SIG-M5 (cell line): Measurements from ENCODE around the gene ZNF326.
"Not testable (repeated sequence)": the region's sequence is repeated elsewhere in the genome, so short reads cannot be mapped to it uniquely, and the experiment has no call there.

ENCODE experiments used
- DNase-seq: peaks from one replicate; lab custom pipeline; 2025; lab: John Stamatoyannopoulos, UW

ZNF326 gene

GRCh38 chr1:89996450-89997110 is 1.7 kb downstream of the ZNF326 start:
- no peak for DNase-seq

- not testable (repeated sequence) for DNase-seq
These were observed 2.2 kb downstream of the ZNF326 start for GRCh38 chr1:89997152-89997551.

- no peak for DNase-seq
These were observed 3.4 kb downstream of the ZNF326 start for GRCh38 chr1:89998306-89998705.

GRCh38 chr1:89999208-89999607 is 4.3 kb downstream of the ZNF326 start:
- no peak for DNase-seq

- no peak for DNase-seq
These were observed 4.7 kb downstream of the ZNF326 start for GRCh38 chr1:89999628-90000027.

GRCh38 chr1:90000934-90001676 is 6.2 kb downstream of the ZNF326 start:
- no peak for DNase-seq

- no peak for DNase-seq
These were observed 13.1 kb downstream of the ZNF326 start for GRCh38 chr1:90007979-90008404.

- DNase-seq = no peak
These were observed 17.4 kb downstream of the ZNF326 start for GRCh38 chr1:90012300-90012699.

- DNase-seq = no peak
These were observed 28.8 kb downstream of the ZNF326 start for GRCh38 chr1:90023691-90024090.

GRCh38 chr1:90027281-90027680 is 32.4 kb downstream of the ZNF326 start:
- no peak for DNase-seq

GRCh38 chr1:90039652-90040051 is 44.7 kb downstream of the ZNF326 start:
- no peak for DNase-seq

GRCh38 chr1:90043586-90043985 is 48.7 kb downstream of the ZNF326 start:
- no peak for DNase-seq

- no peak for DNase-seq
These were observed 49.4 kb downstream of the ZNF326 start for GRCh38 chr1:90044346-90044745.

GRCh38 chr1:90045853-90046563 is 51.1 kb downstream of the ZNF326 start:
- DNase-seq = no peak

- no peak for DNase-seq
These were observed 51.7 kb downstream of the ZNF326 start for GRCh38 chr1:90046635-90047034.

GRCh38 chr1:90048043-90048442 is 53.1 kb downstream of the ZNF326 start:
- no peak for DNase-seq

- not testable (repeated sequence) for DNase-seq
These were observed 68.1 kb downstream of the ZNF326 start for GRCh38 chr1:90062700-90063643.

- not testable (repeated sequence) for DNase-seq
These were observed 69.2 kb downstream of the ZNF326 start for GRCh38 chr1:90064109-90064508.

- no peak for DNase-seq
These were observed 72.5 kb downstream of the ZNF326 start for GRCh38 chr1:90067194-90067931.

GRCh38 chr1:90068611-90069280 is 73.8 kb downstream of the ZNF326 start:
- no peak for DNase-seq

GRCh38 chr1:90074137-90074536 is 79.2 kb downstream of the ZNF326 start:
- DNase-seq = no peak
